ENCODE results near the gene DOK7.

Gene DOK7

GRCh38 chr4:3487861-3488260 lies 24.8 kb downstream of the DOK7 start:
- DNase-seq (ENCODE audit: low read depth): no peak

- no peak for DNase-seq (ENCODE audit: low read depth)
These were observed 25.7 kb downstream of the DOK7 start for GRCh38 chr4:3488820-3489219.

GRCh38 chr4:3489451-3489962 lies 26.4 kb downstream of the DOK7 start:
- no peak for DNase-seq (ENCODE audit: low read depth)

- peak; percentile 42 for DNase-seq (ENCODE audit: low read depth)
These were observed 28.7 kb downstream of the DOK7 start for GRCh38 chr4:3491681-3492405.

- DNase-seq (ENCODE audit: low read depth): no peak
These were observed 29.9 kb downstream of the DOK7 start for GRCh38 chr4:3492741-3493719.

- DNase-seq (ENCODE audit: low read depth): no peak
These were observed 30.8 kb downstream of the DOK7 start for GRCh38 chr4:3493720-3494461.

- peak; percentile 10 for DNase-seq (ENCODE audit: low read depth)
These were observed 31.4 kb downstream of the DOK7 start for GRCh38 chr4:3494462-3494871.

GRCh38 chr4:3495204-3495975 lies 32.3 kb downstream of the DOK7 start:
- DNase-seq (ENCODE audit: low read depth): no peak

- no peak for DNase-seq (ENCODE audit: low read depth)
These were observed 32.9 kb downstream of the DOK7 start for GRCh38 chr4:3496021-3496420.

- DNase-seq (ENCODE audit: low read depth): no peak
These were observed 34.0 kb downstream of the DOK7 start for GRCh38 chr4:3497095-3497494.

GRCh38 chr4:3497523-3498389 lies 34.6 kb downstream of the DOK7 start:
- DNase-seq (ENCODE audit: low read depth): no peak

- no peak for DNase-seq (ENCODE audit: low read depth)
These were observed 35.3 kb downstream of the DOK7 start for GRCh38 chr4:3498407-3498806.

GRCh38 chr4:3498901-3499510 lies 35.9 kb downstream of the DOK7 start:
- DNase-seq (ENCODE audit: low read depth): no peak

GRCh38 chr4:3499710-3500109 lies 36.6 kb downstream of the DOK7 start:
- no peak for DNase-seq (ENCODE audit: low read depth)

- DNase-seq (ENCODE audit: low read depth): no peak
These were observed 37.0 kb downstream of the DOK7 start for GRCh38 chr4:3500111-3500510.

GRCh38 chr4:3500634-3501101 lies 37.6 kb downstream of the DOK7 start:
- no peak for DNase-seq (ENCODE audit: low read depth)

- no peak for DNase-seq (ENCODE audit: low read depth)
These were observed 38.2 kb downstream of the DOK7 start for GRCh38 chr4:3501126-3501824.

GRCh38 chr4:3501825-3502425 lies 38.8 kb downstream of the DOK7 start:
- DNase-seq (ENCODE audit: low read depth): no peak

Data from amniotic epithelial cell (primary cell).